OCI-LY7 (cell line): ENCODE data around the gene KIF6. TPM values are rescaled to one million over a fixed set of nuclear protein-coding genes. Genes with fewer than 3 reads are reported as not detected.

Experiments used
- BruUV-seq: library from RNA; stranded (reverse); fragments of 400-500 nt; replicated peaks from 2 replicates; lab custom pipeline; 2021; lab: Mats Ljungman, UMichigan
- CTCF ChIA-PET: fragments of 300-600 bp; sonication (Branson Sonifier 250); formaldehyde crosslinking; loops from one replicate; lab custom pipeline; 2022; ENCODE audit warnings: antibody characterized with exemption; ENCODE audit not compliant: unreplicated experiment; lab: Charles Lee
- POLR2A ChIA-PET: fragments of 300-600 bp; sonication (Branson Sonifier 250); formaldehyde crosslinking; loops from one replicate; lab custom pipeline; 2022; ENCODE audit warnings: antibody characterized with exemption; lab: Charles Lee
- DNase-seq: peaks from one replicate; pipeline ENCODE4 v3.0.0-alpha.2; 2015; ENCODE audit warnings: low spot score
- H2AFZ ChIP-seq: fragments of 200-600 bp; sonication (generic), shearing (Covaris generic); 2 replicates; pipeline ENCODE4 v1.6.1; 2014; ENCODE audit warnings: mild to moderate bottlenecking, antibody characterized with exemption, low read length, moderate library complexity
- H3K27ac ChIP-seq: fragments of 200-600 bp; sonication (generic); 2 replicates; pipeline ENCODE4 v1.5.1; 2014; ENCODE audit warnings: mixed run types, low read depth, mild to moderate bottlenecking, moderate library complexity, low read length, inconsistent platforms; ENCODE audit not compliant: poor library complexity, severe bottlenecking
- H3K36me3 ChIP-seq: fragments of 200-600 bp; sonication (generic); 2 replicates; pipeline ENCODE4 v1.6.1; 2014; ENCODE audit warnings: mild to moderate bottlenecking, antibody characterized with exemption, low read length, moderate library complexity, mixed read lengths; ENCODE audit not compliant: insufficient read depth
- H3K4me1 ChIP-seq: fragments of 200-600 bp; sonication (generic); 2 replicates; pipeline ENCODE4 v1.5.1; 2014; ENCODE audit warnings: mild to moderate bottlenecking, low read length; ENCODE audit not compliant: insufficient read depth, poor library complexity, severe bottlenecking
- H3K4me2 ChIP-seq: fragments of 200-600 bp; sonication (generic); 2 replicates; pipeline ENCODE4 v1.6.1; 2014; ENCODE audit warnings: mild to moderate bottlenecking, low read length
- H3K4me3 ChIP-seq: fragments of 200-600 bp; sonication (generic); 2 replicates; pipeline ENCODE4 v1.5.1; 2014; ENCODE audit warnings: mild to moderate bottlenecking, low read depth, low read length; ENCODE audit not compliant: poor library complexity, severe bottlenecking
- H3K79me2 ChIP-seq: fragments of 200-600 bp; sonication (generic); 2 replicates; pipeline ENCODE4 v1.6.1; 2016; ENCODE audit warnings: low read depth, mild to moderate bottlenecking, low read length, moderate library complexity, mixed read lengths; ENCODE audit not compliant: insufficient read depth
- H3K9me2 ChIP-seq: fragments of 200-600 bp; sonication (generic); 2 replicates; pipeline ENCODE4 v1.6.1; 2016; ENCODE audit warnings: mild to moderate bottlenecking, low read length, mixed read lengths; ENCODE audit not compliant: insufficient read depth
- H3K9me3 ChIP-seq: fragments of 200-600 bp; sonication (generic); 2 replicates; pipeline ENCODE4 v1.6.1; 2014; ENCODE audit warnings: mild to moderate bottlenecking, mixed run types, low read length, mixed read lengths
- H4K20me1 ChIP-seq: fragments of 200-600 bp; sonication (generic); 2 replicates; pipeline ENCODE4 v1.6.1; 2014; ENCODE audit warnings: mild to moderate bottlenecking, antibody characterized with exemption, low read length, moderate library complexity, mixed read lengths; ENCODE audit not compliant: insufficient read depth
- CTCF ChIP-seq: fragments of 200-600 bp; sonication (generic); conservative IDR thresholded peaks from 2 replicates; pipeline ENCODE4 v1.5.1; 2014; ENCODE audit warnings: mild to moderate bottlenecking, antibody characterized with exemption, low read length, moderate library complexity, mixed read lengths
- EZH2phosphoT487 ChIP-seq: fragments of 200-600 bp; sonication (generic); IDR thresholded peaks from 2 replicates; pipeline ENCODE4 v1.6.1; 2018; ENCODE audit warnings: low read depth, borderline replicate concordance, mild to moderate bottlenecking, mixed run types, antibody characterized with exemption, low read length, moderate library complexity, mixed read lengths
- intact Hi-C: fragments of 100-400 bp; cut with micrococcal nuclease; formaldehyde crosslinking; loops from one replicate; pipeline ENCODE4 v1.10.0; 2022; ENCODE audit not compliant: unreplicated experiment
- total RNA-seq, 2 experiments: library from RNA; depleted of rRNA in 1 of 2; stranded (reverse); fragments of >200 nt in 1 of 2; shearing (Covaris generic) in 1 of 2; gene quantifications; 2 replicates each; pipeline ENCODE4 v1.2.3, GENCODE V29; 2014 to 2022

The KIF6 gene
- total RNA-seq, 2 experiments from 2014 or later: not detected

- ChIA-PET POLR2A (no interaction called here), CTCF (no interaction called here)
- TF ChIP-seq CTCF (no peak), EZH2phosphoT487 (no peak)
- intact Hi-C loops: no loop called here
- no TSS peak for BruUV-seq
- no peak overlapping the region for H3K4me2 ChIP-seq
- H3K79me2 ChIP-seq: no peaks in the 10 kb centered on the region
- no peak for DNase-seq
- H3K36me3 ChIP-seq: no peaks in the 10 kb centered on the region
- H3K9me2 ChIP-seq: no peaks in the 10 kb centered on the region
- H3K4me1 ChIP-seq: no peaks in the 10 kb centered on the region
- no peak overlapping the region for H3K27ac ChIP-seq
- H2AFZ ChIP-seq: no peak overlapping the region
- H3K4me3 ChIP-seq: no peak overlapping the region
- no peaks in the 10 kb centered on the region for H3K9me3 ChIP-seq
- H4K20me1 ChIP-seq: no peaks in the 10 kb centered on the region
These were observed 299.7 kb downstream of the KIF6 start for GRCh38 chr6:39425346-39426072.

- Histone ChIP-seq H3K4me3 (no peak overlapping the region), H3K36me3 (no peaks in the 10 kb centered on the region), H4K20me1 (no peaks in the 10 kb centered on the region), H3K4me1 (no peaks in the 10 kb centered on the region), H3K9me2 (no peaks in the 10 kb centered on the region), H3K4me2 (no peak overlapping the region), H3K79me2 (no peaks in the 10 kb centered on the region), H3K27ac (no peak overlapping the region), H2AFZ (no peak overlapping the region), H3K9me3 (no peaks in the 10 kb centered on the region)
- no peak for DNase-seq
- TF ChIP-seq CTCF (no peak), EZH2phosphoT487 (no peak)
- ChIA-PET POLR2A (no interaction called here), CTCF (no interaction called here)
- intact Hi-C loops: no loop called here
- no TSS peak for BruUV-seq
These were observed 300.4 kb downstream of the KIF6 start for GRCh38 chr6:39424831-39425230.

GRCh38 chr6:39422238-39422637, 303.0 kb downstream of the KIF6 start:
- TF ChIP-seq CTCF (no peak), EZH2phosphoT487 (no peak)
- ChIA-PET CTCF (no interaction called here), POLR2A (no interaction called here)
- no peaks in the 10 kb centered on the region for H3K4me1 ChIP-seq
- no peaks in the 10 kb centered on the region for H3K9me2 ChIP-seq
- intact Hi-C loops: no loop called here
- H3K4me3 ChIP-seq: no peak overlapping the region
- no peaks in the 10 kb centered on the region for H3K79me2 ChIP-seq
- DNase-seq: no peak
- no peak overlapping the region for H2AFZ ChIP-seq
- no peaks in the 10 kb centered on the region for H3K36me3 ChIP-seq
- no peak overlapping the region for H3K27ac ChIP-seq
- H3K4me2 ChIP-seq: no peak overlapping the region
- H4K20me1 ChIP-seq: no peaks in the 10 kb centered on the region
- no TSS peak for BruUV-seq
- no peaks in the 10 kb centered on the region for H3K9me3 ChIP-seq
